MCF 10A (cell line): Measurements from ENCODE around the gene NPC1L1. TPM values are rescaled to one million over a fixed set of nuclear protein-coding genes. Genes with fewer than 3 reads are reported as not detected.

Experiments
- BruUV-seq: library from RNA; stranded (reverse); fragments of 400-500 nt; replicated peaks from 2 replicates; lab custom pipeline; 2021; lab: Mats Ljungman, UMichigan
- CTCF ChIA-PET: fragments of 300-600 bp; sonication (Branson Sonifier 250); formaldehyde crosslinking; extraction: SDS; loops from one replicate; lab custom pipeline; 2021; ENCODE audit warnings: antibody characterized with exemption, inconsistent platforms; lab: Yijun Ruan, JAX
- POLR2A ChIA-PET: fragments of 300-600, 350-650 bp; sonication (Branson Sonifier 250); formaldehyde crosslinking; extraction: SDS; loops from one replicate; lab custom pipeline; 2020; ENCODE audit warnings: antibody characterized with exemption, inconsistent platforms; lab: Yijun Ruan, JAX
- DNase-seq: peaks from one replicate; pipeline ENCODE4 v3.0.0-alpha.2; 2018; ENCODE audit not compliant: unreplicated experiment
- H3K27ac Mint-ChIP-seq: one replicate; pipeline ENCODE4 v1.8.0; 2022; ENCODE audit warnings: mild to moderate bottlenecking, low read depth, mixed read lengths; ENCODE audit not compliant: unreplicated experiment
- H3K27me3 Mint-ChIP-seq: one replicate; pipeline ENCODE4 v1.8.0; 2022; ENCODE audit warnings: mixed read lengths; ENCODE audit not compliant: insufficient read depth, unreplicated experiment
- H3K36me3 Mint-ChIP-seq: one replicate; pipeline ENCODE4 v1.8.0; 2022; ENCODE audit warnings: mild to moderate bottlenecking, moderate library complexity, mixed read lengths; ENCODE audit not compliant: insufficient read depth, unreplicated experiment
- H3K4me1 Mint-ChIP-seq: one replicate; pipeline ENCODE4 v1.8.0; 2022; ENCODE audit warnings: mixed read lengths; ENCODE audit not compliant: insufficient read depth, unreplicated experiment
- H3K4me3 Mint-ChIP-seq: one replicate; pipeline ENCODE4 v1.8.0; 2022; ENCODE audit warnings: mild to moderate bottlenecking, moderate library complexity, mixed read lengths; ENCODE audit not compliant: unreplicated experiment
- H3K9me3 Mint-ChIP-seq: one replicate; pipeline ENCODE4 v1.8.0; 2022; ENCODE audit warnings: mixed read lengths; ENCODE audit not compliant: unreplicated experiment
- CTCF ChIP-seq: fragments of 200-600 bp; IDR thresholded peaks from one replicate; pipeline ENCODE4 v1.8.0; 2022; ENCODE audit warnings: antibody characterized with exemption, mild to moderate bottlenecking; ENCODE audit not compliant: unreplicated experiment
- intact Hi-C: fragments of 100-400 bp; cut with micrococcal nuclease; formaldehyde crosslinking; loops from 2 replicates; pipeline ENCODE4 v1.14.1; 2022
- total RNA-seq: library from RNA; stranded (reverse); gene quantifications from 2 replicates; pipeline ENCODE4 v1.2.3, GENCODE V29; 2022

Gene NPC1L1
- total RNA-seq, 1 experiment from 2014 or later, result 0.07 TPM

GRCh38 chr7:44547536-44548231 is 6.6 kb upstream of the NPC1L1 start:
- ChIA-PET POLR2A (interaction anchor here (0.6 to 2.6 kb wide), 5 partner anchors 18 to 59 kb away, joined by 3 to 6 read pairs (median 3); partner anchors contain the start of genes DDX56 and OGDH), CTCF (interaction anchor here (0.5 to 1.1 kb wide), 3 partner anchors 18 to 307 kb away, joined by 3 to 6 read pairs (median 3); no protein-coding TSS in a partner anchor)
- no peak for TF ChIP-seq CTCF
- Mint-ChIP-seq H3K4me3 (no peak overlapping the region), H3K36me3 (no peaks in the 10 kb centered on the region), H3K9me3 (no peaks in the 10 kb centered on the region), H3K4me1 (peaks cover 27% of the 10 kb centered on the region), H3K27ac (no peak overlapping the region), H3K27me3 (no peaks in the 10 kb centered on the region)
- BruUV-seq, result no TSS peak
- peak; percentile 24 for DNase-seq
- intact Hi-C loops, result loop anchor here (10.0 kb wide), 1 partner anchor 53 kb away; the partner anchor contains the start of gene NUDCD3

GRCh38 chr7:44541876-44542610 is 913 bp upstream of the NPC1L1 start:
- ChIA-PET CTCF (interaction anchor here (0.5 to 5.8 kb wide), 4 partner anchors 15 to 521 kb away, joined by 3 to 36 read pairs (median 4); no protein-coding TSS in a partner anchor), POLR2A (interaction anchor here (0.6 to 6.4 kb wide), 6 partner anchors 10 to 51 kb away, joined by 3 to 60 read pairs (median 8); partner anchors contain the start of genes DDX56 and NUDCD3)
- peak overlapping the region; percentile 19 for H3K27ac Mint-ChIP-seq
- BruUV-seq, result no TSS peak
- no peaks in the 10 kb centered on the region for H3K9me3 Mint-ChIP-seq
- H3K4me1 Mint-ChIP-seq, result peaks cover 17% of the 10 kb centered on the region
- TF ChIP-seq CTCF, result no peak
- H3K4me3 Mint-ChIP-seq, result no peak overlapping the region
- H3K36me3 Mint-ChIP-seq, result no peaks in the 10 kb centered on the region
- intact Hi-C loops, result loop anchor here (10.0 kb wide), 1 partner anchor 47 kb away; the partner anchor contains the start of gene NUDCD3
- H3K27me3 Mint-ChIP-seq, result no peaks in the 10 kb centered on the region
- no peak for DNase-seq

GRCh38 chr7:44540592-44541027 is 520 bp downstream of the NPC1L1 start:
- H3K36me3 Mint-ChIP-seq, result no peaks in the 10 kb centered on the region
- ChIA-PET POLR2A (interaction anchor here (6.4 kb wide), 1 partner anchor 50 kb away, joined by 60 read pairs; the partner anchor contains the start of gene NUDCD3), CTCF (interaction anchor here (0.6 to 1.2 kb wide), 2 partner anchors 25 to 46 kb away, joined by 3 read pairs; no protein-coding TSS in a partner anchor)
- no peaks in the 10 kb centered on the region for H3K27me3 Mint-ChIP-seq
- no peak for TF ChIP-seq CTCF
- peaks cover 17% of the 10 kb centered on the region for H3K4me1 Mint-ChIP-seq
- H3K27ac Mint-ChIP-seq, result no peak overlapping the region
- no peak overlapping the region for H3K4me3 Mint-ChIP-seq
- DNase-seq, result no peak
- intact Hi-C loops, result loop anchor here (10.0 kb wide), 1 partner anchor 46 kb away; the partner anchor contains the start of gene NUDCD3
- BruUV-seq, result no TSS peak
- H3K9me3 Mint-ChIP-seq, result no peaks in the 10 kb centered on the region
